Gastrocnemius medialis (tissue), 4 donors: ENCODE results near the gene PSMD14. TPM values are rescaled to one million over a fixed set of nuclear protein-coding genes. Genes with fewer than 3 reads are reported as not detected.
"Not testable (repeated sequence)": the region's sequence is repeated elsewhere in the genome, so short reads cannot be mapped to it uniquely, and the experiment has no call there.

Source experiments
- ATAC-seq, 2 donors: fragments of 150-250 bp; one replicate each; pipeline ENCODE4 v1.9.1; 2016
- DNase-seq, 2 donors: peaks; one replicate each; pipeline ENCODE4 v3.0.0-alpha.2; 2019
- H3K27ac ChIP-seq, 4 donors: fragments of 200-600 bp; sonication (generic); 1 replicate in 1 of 4; 2 replicates in 3 of 4; pipeline ENCODE4 v1.5.1; 2016 to 2018; ENCODE audit warnings: mild to moderate bottlenecking in 2 of 4, moderate library complexity in 1 of 4
- H3K27me3 ChIP-seq, 3 donors: fragments of 200-600 bp; sonication (generic) in 2 of 3; 1 replicate in 1 of 3; 2 replicates in 2 of 3; pipeline versions ENCODE4 v1.5.1 to v1.6.0; 2016 to 2019; ENCODE audit warnings: mild to moderate bottlenecking in 1 of 3, moderate library complexity in 1 of 3
- H3K36me3 ChIP-seq, 2 donors: fragments of 200-600 bp; sonication (generic) in 1 of 2; one replicate each; pipeline ENCODE4 v1.5.1; 2017 to 2018
- H3K4me1 ChIP-seq, 2 donors: fragments of 200-600 bp; sonication (generic) in 1 of 2; one replicate each; pipeline ENCODE4 v1.5.1; 2016 to 2017; ENCODE audit warnings: mild to moderate bottlenecking in 2 of 2
- H3K4me3 ChIP-seq, 4 donors: fragments of 200-600 bp; sonication (generic) in 3 of 4; 1 replicate in 1 of 4; 2 replicates in 3 of 4; pipeline ENCODE4 v1.5.1; 2016 to 2019; ENCODE audit warnings: mild to moderate bottlenecking in 2 of 4
- H3K9me3 ChIP-seq, 3 donors: fragments of 200-600 bp; sonication (generic) in 2 of 3; 1 replicate in 1 of 3; 2 replicates in 2 of 3; pipeline ENCODE4 v1.5.1; 2016 to 2019
- POLR2A ChIP-seq, 2 donors: fragments of 450-650 bp; IDR thresholded peaks; one replicate each; pipeline ENCODE4 v1.6.1; 2017; ENCODE audit warnings: antibody characterized with exemption in 2 of 2, mild to moderate bottlenecking in 2 of 2, moderate library complexity in 2 of 2
- in situ Hi-C, 4 donors: fragments of 200-750 bp; cut with MboI; loops; one replicate each; pipeline versions ENCODE4 v1.15.0 to v1.8.0; 2017; ENCODE audit warnings: low sequenced_read_pairs in 4 of 4
- intact Hi-C: fragments of 100-400 bp; cut with DNase I; formaldehyde crosslinking; loops from one replicate; pipeline ENCODE4 v1.15.1; 2023; ENCODE audit warnings: low total_unique reads
- total RNA-seq, 4 donors: library from RNA; depleted of rRNA; stranded (reverse); fragments of >200 nt; gene quantifications; one replicate each; pipeline versions ENCODE4 v1.1.0 to v1.2.3, GENCODE V29; 2016
- TF ChIP-seq, protein P1 (sequence below), 5 experiments: fragments of 450-650 bp in 3 of 5; fragments of 200-600 bp in 2 of 5; sonication (generic) in 2 of 5; IDR thresholded peaks in 4 of 5; conservative IDR thresholded peaks in 1 of 5; 1 replicate in 4 of 5; 2 replicates in 1 of 5; pipeline ENCODE4 v1.5.1; 2016 to 2019; ENCODE audit warnings: antibody characterized with exemption in 5 of 5, mild to moderate bottlenecking in 3 of 5, moderate library complexity in 3 of 5

The PSMD14 gene
- total RNA-seq, 4 donors from 2014 or later: 138 to 195 (median 163) TPM

DNA sequence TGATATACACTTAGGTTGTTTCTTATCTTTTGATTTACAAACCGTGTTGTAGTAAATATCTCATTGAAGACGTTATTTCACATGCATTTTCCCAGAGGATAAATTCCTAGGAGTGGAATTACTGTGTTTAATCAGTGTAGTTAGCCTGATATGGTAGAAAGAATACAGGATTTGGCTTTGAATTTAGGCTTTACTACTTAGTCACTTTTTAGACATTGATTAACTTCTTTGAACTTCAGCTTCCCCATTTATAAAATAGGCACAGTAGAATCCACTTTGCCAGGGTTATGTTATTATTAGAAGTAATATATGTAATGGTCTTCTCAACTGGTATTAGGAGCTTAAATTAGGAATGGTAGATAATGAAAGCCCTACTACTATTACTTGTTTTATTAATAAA, 27.4 kb downstream of the PSMD14 start:
- in situ Hi-C loops (no loop called here), intact Hi-C loops (no loop called here)
- no peak for TF ChIP-seq POLR2A (IDR thresholded peaks at IDR 0.05)
- TF ChIP-seq, protein P1, sequence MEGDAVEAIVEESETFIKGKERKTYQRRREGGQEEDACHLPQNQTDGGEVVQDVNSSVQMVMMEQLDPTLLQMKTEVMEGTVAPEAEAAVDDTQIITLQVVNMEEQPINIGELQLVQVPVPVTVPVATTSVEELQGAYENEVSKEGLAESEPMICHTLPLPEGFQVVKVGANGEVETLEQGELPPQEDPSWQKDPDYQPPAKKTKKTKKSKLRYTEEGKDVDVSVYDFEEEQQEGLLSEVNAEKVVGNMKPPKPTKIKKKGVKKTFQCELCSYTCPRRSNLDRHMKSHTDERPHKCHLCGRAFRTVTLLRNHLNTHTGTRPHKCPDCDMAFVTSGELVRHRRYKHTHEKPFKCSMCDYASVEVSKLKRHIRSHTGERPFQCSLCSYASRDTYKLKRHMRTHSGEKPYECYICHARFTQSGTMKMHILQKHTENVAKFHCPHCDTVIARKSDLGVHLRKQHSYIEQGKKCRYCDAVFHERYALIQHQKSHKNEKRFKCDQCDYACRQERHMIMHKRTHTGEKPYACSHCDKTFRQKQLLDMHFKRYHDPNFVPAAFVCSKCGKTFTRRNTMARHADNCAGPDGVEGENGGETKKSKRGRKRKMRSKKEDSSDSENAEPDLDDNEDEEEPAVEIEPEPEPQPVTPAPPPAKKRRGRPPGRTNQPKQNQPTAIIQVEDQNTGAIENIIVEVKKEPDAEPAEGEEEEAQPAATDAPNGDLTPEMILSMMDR (IDR thresholded peaks at IDR 0.05 in 4 of 5, conservative IDR thresholded peaks at IDR 0.05 in 1 of 5): no peak
- Histone ChIP-seq H3K27ac (no peak overlapping the region), H3K36me3 (no peaks in the 10 kb centered on the region), H3K4me3 (no peak overlapping the region), H3K27me3 (no peaks in the 10 kb centered on the region), H3K9me3 (no peaks in the 10 kb centered on the region), H3K4me1 (peaks cover 0 to 14% of the 10 kb centered on the region in 2 donors)
- ATAC-seq (no peak), DNase-seq (no peak)

GRCh38 chr2:161337247-161337646, 29.0 kb downstream of the PSMD14 start:
- ATAC-seq: no peak
- no peak overlapping the region for H3K27ac ChIP-seq
- no peaks in the 10 kb centered on the region for H3K9me3 ChIP-seq
- intact Hi-C loops (no loop called here), in situ Hi-C loops (no loop called here)
- H3K4me3 ChIP-seq: no peak overlapping the region
- DNase-seq: no peak
- H3K27me3 ChIP-seq: no peaks in the 10 kb centered on the region
- H3K36me3 ChIP-seq: no peaks in the 10 kb centered on the region
- H3K4me1 ChIP-seq: peaks cover 0 to 12% of the 10 kb centered on the region in 2 donors
- no peak for TF ChIP-seq POLR2A (IDR thresholded peaks at IDR 0.05)
- TF ChIP-seq, protein P1 (IDR thresholded peaks at IDR 0.05 in 4 of 5, conservative IDR thresholded peaks at IDR 0.05 in 1 of 5): no peak

DNA sequence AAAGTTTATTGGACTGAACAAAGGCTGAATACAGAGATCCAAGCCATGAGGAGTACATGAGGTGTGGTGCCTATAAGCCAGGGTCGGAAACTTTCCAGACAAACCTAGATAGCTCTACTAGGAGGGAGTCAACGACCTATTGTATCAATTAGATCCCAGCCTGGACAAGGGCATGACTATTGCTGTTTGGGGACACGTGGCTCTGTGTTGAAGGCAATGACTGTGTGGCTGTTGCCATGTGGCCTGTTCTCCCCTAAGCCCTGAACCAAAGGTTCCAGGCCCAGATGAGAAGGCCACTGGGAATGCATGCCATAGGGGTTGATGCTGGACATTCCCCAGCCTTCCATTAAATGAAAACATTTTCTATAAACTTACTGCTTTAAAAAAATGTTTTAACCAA, 31.3 kb downstream of the PSMD14 start:
- H3K36me3 ChIP-seq, DNase-seq, H3K27me3 ChIP-seq, intact Hi-C loops, H3K4me1 ChIP-seq, H3K9me3 ChIP-seq, in situ Hi-C loops, H3K27ac ChIP-seq, H3K4me3 ChIP-seq, ATAC-seq: not testable (repeated sequence)

DNA sequence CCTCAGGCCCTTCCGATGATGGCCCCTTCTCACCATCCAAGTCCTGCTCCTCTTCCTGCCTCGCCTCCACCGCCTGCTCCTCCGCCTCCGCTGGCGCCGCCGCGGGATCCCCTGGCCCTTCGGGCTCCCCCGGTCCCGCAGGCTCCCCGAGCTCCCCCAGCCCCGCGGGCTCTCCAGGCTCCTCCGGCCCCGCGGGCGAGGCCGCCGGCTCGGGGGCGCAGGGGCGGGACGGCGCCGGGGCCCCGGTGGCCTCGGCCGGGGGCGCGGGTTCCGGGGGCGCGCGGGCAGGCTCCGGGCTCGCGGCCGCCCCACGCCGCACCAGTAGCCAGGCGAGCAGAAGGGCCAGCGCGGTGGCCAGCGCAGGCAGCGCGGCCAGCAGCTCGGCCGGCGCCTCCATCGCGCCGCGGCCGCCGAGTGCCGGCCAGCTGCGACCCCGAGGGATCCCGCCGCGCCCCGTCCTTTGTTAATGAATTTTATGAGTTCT, 32.7 kb downstream of the PSMD14 start:
- H3K4me3 ChIP-seq, H3K27me3 ChIP-seq, H3K4me1 ChIP-seq, in situ Hi-C loops, H3K27ac ChIP-seq, H3K9me3 ChIP-seq, DNase-seq, intact Hi-C loops, H3K36me3 ChIP-seq: not testable (repeated sequence)
- ATAC-seq: peak in 1 of 2 donors; percentile 30

- no peak overlapping the region for H3K4me3 ChIP-seq
- ATAC-seq (no peak), DNase-seq (no peak)
- intact Hi-C loops: no loop called here
- no peak overlapping the region for H3K27ac ChIP-seq
- TF ChIP-seq, protein P1 (IDR thresholded peaks at IDR 0.05 in 4 of 5, conservative IDR thresholded peaks at IDR 0.05 in 1 of 5): no peak
- no peak for TF ChIP-seq POLR2A (IDR thresholded peaks at IDR 0.05)
- in situ Hi-C loops: no loop called here
- H3K27me3 ChIP-seq: no peaks in the 10 kb centered on the region
- no peaks in the 10 kb centered on the region for H3K9me3 ChIP-seq
- no peaks in the 10 kb centered on the region for H3K36me3 ChIP-seq
- H3K4me1 ChIP-seq: peaks cover 0 to 3% of the 10 kb centered on the region in 2 donors
Measured at GRCh38 chr2:161343235-161343634, 35.0 kb downstream of the PSMD14 start.

DNA sequence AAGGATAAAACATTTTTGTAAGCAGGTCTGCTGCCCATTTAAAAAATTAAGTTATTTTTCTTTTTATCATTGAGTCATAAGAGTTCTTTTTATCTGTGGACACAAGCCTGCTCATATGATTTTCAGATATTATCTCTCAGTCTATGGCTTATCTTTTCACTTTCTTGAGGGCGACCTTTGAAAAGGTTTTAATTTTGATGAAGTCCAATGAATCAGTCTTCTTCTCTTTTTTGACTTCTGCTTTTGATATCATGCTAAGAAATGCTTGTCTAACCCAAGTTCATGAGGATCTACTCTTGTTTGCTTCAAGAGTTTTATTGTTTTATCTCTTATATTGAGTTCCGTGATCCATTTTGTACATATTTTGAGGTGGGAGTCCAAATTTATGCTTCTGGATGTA, 36.5 kb downstream of the PSMD14 start:
- Histone ChIP-seq H3K27ac (no peak overlapping the region), H3K9me3 (no peaks in the 10 kb centered on the region), H3K27me3 (no peaks in the 10 kb centered on the region), H3K4me1 (peaks cover 13 to 15% of the 10 kb centered on the region in 2 donors), H3K4me3 (no peak overlapping the region), H3K36me3 (no peaks in the 10 kb centered on the region)
- TF ChIP-seq POLR2A (IDR thresholded peaks at IDR 0.05): no peak
- TF ChIP-seq, protein P1 (IDR thresholded peaks at IDR 0.05 in 4 of 5, conservative IDR thresholded peaks at IDR 0.05 in 1 of 5): no peak
- no peak for ATAC-seq
- in situ Hi-C loops: no loop called here
- intact Hi-C loops: no loop called here
- DNase-seq: no peak
